ENCODE measurements around the gene CEBPE.

CEBPE gene

GRCh38 chr14:23101986-23102625 is 16.9 kb downstream of the CEBPE start:
- DNase-seq: no peak

GRCh38 chr14:23101213-23101970 is 17.7 kb downstream of the CEBPE start:
- no peak for DNase-seq

- DNase-seq: no peak
Observed at GRCh38 chr14:23099212-23099861, 19.7 kb downstream of the CEBPE start.

- DNase-seq: no peak
Observed at GRCh38 chr14:23097786-23098185, 21.3 kb downstream of the CEBPE start.

GRCh38 chr14:23095196-23096108 is 23.6 kb downstream of the CEBPE start, which contains the start of gene C14orf119:
Gene C14orf119 (plus strand): TSS chr14:23095505. CDS start chr14:23097659, 2,154 bp downstream.
- DNase-seq: no peak

- no peak for DNase-seq
Observed at GRCh38 chr14:23094666-23095195, 24.3 kb downstream of the CEBPE start, which contains the start of gene ACIN1. Gene ACIN1 (minus strand): TSS chr14:23095136. CDS start chr14:23095112, 24 bp downstream.

- no peak for DNase-seq
Observed at GRCh38 chr14:23093991-23094665, 24.9 kb downstream of the CEBPE start.

GRCh38 chr14:23093526-23093925 is 25.5 kb downstream of the CEBPE start:
- no peak for DNase-seq

- DNase-seq: no peak
Observed at GRCh38 chr14:23093104-23093503, 26.0 kb downstream of the CEBPE start.

GRCh38 chr14:23091294-23092225 is 27.5 kb downstream of the CEBPE start:
- DNase-seq: no peak

- DNase-seq: no peak
Observed at GRCh38 chr14:23090254-23090636, 28.8 kb downstream of the CEBPE start.

GRCh38 chr14:23089498-23090253 is 29.4 kb downstream of the CEBPE start:
- no peak for DNase-seq

GRCh38 chr14:23086565-23086964 is 32.5 kb downstream of the CEBPE start:
- DNase-seq: no peak

- no peak for DNase-seq
Observed at GRCh38 chr14:23085458-23085857, 33.6 kb downstream of the CEBPE start.

- no peak for DNase-seq
Observed at GRCh38 chr14:23080474-23080873, 38.6 kb downstream of the CEBPE start.

- DNase-seq: no peak
Observed at GRCh38 chr14:23079716-23080115, 39.3 kb downstream of the CEBPE start.

GRCh38 chr14:23078692-23079116 is 40.4 kb downstream of the CEBPE start:
- no peak for DNase-seq

- no peak for DNase-seq
Observed at GRCh38 chr14:23077962-23078361, 41.1 kb downstream of the CEBPE start.

- no peak for DNase-seq
Observed at GRCh38 chr14:23076785-23077408, 42.2 kb downstream of the CEBPE start.
